Measurements from ENCODE around the gene NDUFS2. TPM values are rescaled to one million over a fixed set of nuclear protein-coding genes. Genes with fewer than 3 reads are reported as not detected.

Gene NDUFS2
- total RNA-seq: 100 to 1,000 TPM in 2 of 5 donors, 10 to 100 TPM in 2, 1 to 10 TPM in 1; 9.9 to 165 (median 85.7) TPM
- 10 to 100 TPM; 55.6 to 83.4 (median 81.9) TPM for polyA plus RNA-seq
- long read RNA-seq, donor 1, partial matches to known transcripts: 0 of 3 reads
- long read RNA-seq, donor 1, other reads (novel, unspliced or antisense): 0 of 3 reads
- long read RNA-seq, donor 2, partial matches to known transcripts: 19 of 19 reads
- long read RNA-seq, donor 2, other reads (novel, unspliced or antisense): 0 of 19 reads
- long read RNA-seq, donor 3, partial matches to known transcripts: 12 of 13 reads
- long read RNA-seq, donor 3, other reads (novel, unspliced or antisense): 0 of 13 reads
- long read RNA-seq, donor 4, partial matches to known transcripts: 0 of 1 reads
- long read RNA-seq, donor 4, other reads (novel, unspliced or antisense): 0 of 1 reads
- long read RNA-seq, donor 5, partial matches to known transcripts: 25 of 28 reads
- long read RNA-seq, donor 5, other reads (novel, unspliced or antisense): 0 of 28 reads
- long read RNA-seq, donor 6: 0 reads
- long read RNA-seq, donor 7, partial matches to known transcripts: 41 of 43 reads
- long read RNA-seq, donor 7, other reads (novel, unspliced or antisense): 0 of 43 reads
- long read RNA-seq, donor 8, partial matches to known transcripts: 36 of 41 reads
- long read RNA-seq, donor 8, other reads (novel, unspliced or antisense): 0 of 41 reads
- long read RNA-seq, donor 9, partial matches to known transcripts: 34 of 38 reads
- long read RNA-seq, donor 9, other reads (novel, unspliced or antisense): 0 of 38 reads
- long read RNA-seq, donor 10, partial matches to known transcripts: 8 of 11 reads
- long read RNA-seq, donor 10, other reads (novel, unspliced or antisense): 0 of 11 reads

- DNase-seq: peak; percentile 99 to 100
- TF ChIP-seq POLR2AphosphoS5 (IDR thresholded peaks at IDR 0.05): peak; percentile 57 to 94 (median 85)
- no peak for TF ChIP-seq CTCF (IDR thresholded peaks at IDR 0.05)
- no peak for TF ChIP-seq EP300 (IDR thresholded peaks at IDR 0.05)
- peak in 2 of 4 donors; percentile 54 to 59 for TF ChIP-seq POLR2A (IDR thresholded peaks at IDR 0.05)
- Histone ChIP-seq H3K27me3 (peaks cover 0 to 8% (median 0%) of the 10 kb centered on the region in 3 donors), H3K4me1 (peaks cover 33 to 90% (median 82%) of the 10 kb centered on the region in 4 donors), H3K27ac (peak within 1 kb of the TSS; percentile 95 to 98 (median 96)), H3K9me3 (no peaks in the 10 kb centered on the region), H3K4me3 (peak within 1 kb of the TSS; percentile 73 to 81 (median 74)), H3K36me3 (peaks cover 6 to 35% (median 30%) of the 10 kb centered on the region in 4 donors)
- 2 to 3% (median 3%) methylated on average over 36 to 53 of the region's 53 CpGs for WGBS, 5 donors
- intact Hi-C loops (cut with DNase I; ENCODE audit: low total_unique reads): no loop called here
Observed at GRCh38 chr1:161201836-161202712, at the start of gene NDUFS2. Gene NDUFS2, plus strand, starts transcription at chr1:161202367. Its CDS starts 19 bp downstream, at chr1:161202386.

GRCh38 chr1:161153176-161153575 is 49.0 kb upstream of the NDUFS2 start:
- Histone ChIP-seq H3K36me3 (peaks cover 5 to 16% (median 14%) of the 10 kb centered on the region in 4 donors), H3K9me3 (no peaks in the 10 kb centered on the region), H3K4me1 (peaks cover 13 to 29% (median 19%) of the 10 kb centered on the region in 4 donors), H3K27ac (peak overlapping the region in 4 of 5 donors; percentile 93 to 99 (median 97)), H3K27me3 (no peaks in the 10 kb centered on the region), H3K4me3 (peak overlapping the region; percentile 72 to 77 (median 74))
- no peak for DNase-seq
- 18 to 22% (median 21%) methylated on average over 9 of the region's 9 CpGs for WGBS, 5 donors
- TF ChIP-seq EP300 (IDR thresholded peaks at IDR 0.05) (no peak), CTCF (IDR thresholded peaks at IDR 0.05) (no peak), POLR2A (IDR thresholded peaks at IDR 0.05) (no peak)
- intact Hi-C loops (cut with DNase I; ENCODE audit: low total_unique reads): no loop called here

- 0 to 1% (median 0%) methylated on average over 33 of the region's 33 CpGs for WGBS, 5 donors
- intact Hi-C loops (cut with DNase I; ENCODE audit: low total_unique reads): no loop called here
- TF ChIP-seq POLR2A (IDR thresholded peaks at IDR 0.05) (no peak), EP300 (IDR thresholded peaks at IDR 0.05) (no peak), CTCF (IDR thresholded peaks at IDR 0.05) (peak in 1 of 7 experiments; percentile 8), POLR2AphosphoS5 (IDR thresholded peaks at IDR 0.05) (peak in 2 of 3 donors; percentile 53 to 82)
Observed at GRCh38 chr1:161153682-161154337, 48.4 kb upstream of the NDUFS2 start, which contains the start of gene UFC1. Gene UFC1, plus strand, starts transcription at chr1:161153978. Its CDS starts 20 bp downstream, at chr1:161153998.

More at GRCh38 chr1:161153682-161154337, 48.4 kb upstream of the NDUFS2 start, which contains the start of gene UFC1:
- H3K36me3 ChIP-seq: peaks cover 5 to 21% (median 19%) of the 10 kb centered on the region in 4 donors
- H3K27ac ChIP-seq: peak within 1 kb of the TSS; percentile 93 to 99 (median 96)
- no peaks in the 10 kb centered on the region for H3K27me3 ChIP-seq
- peak; percentile 80 to 96 for DNase-seq
- H3K4me3 ChIP-seq: peak within 1 kb of the TSS; percentile 72 to 77 (median 74)
- H3K4me1 ChIP-seq: peaks cover 16 to 34% (median 24%) of the 10 kb centered on the region in 4 donors
- no peaks in the 10 kb centered on the region for H3K9me3 ChIP-seq

Data from stomach (tissue), 19 donors.